ENCODE measurements around the gene SRGAP3.

SRGAP3 gene

GRCh38 chr3:9143184-9143583 lies 106.3 kb downstream of the SRGAP3 start:
- DNase-seq (ENCODE audit: low spot score), result no peak

DNA sequence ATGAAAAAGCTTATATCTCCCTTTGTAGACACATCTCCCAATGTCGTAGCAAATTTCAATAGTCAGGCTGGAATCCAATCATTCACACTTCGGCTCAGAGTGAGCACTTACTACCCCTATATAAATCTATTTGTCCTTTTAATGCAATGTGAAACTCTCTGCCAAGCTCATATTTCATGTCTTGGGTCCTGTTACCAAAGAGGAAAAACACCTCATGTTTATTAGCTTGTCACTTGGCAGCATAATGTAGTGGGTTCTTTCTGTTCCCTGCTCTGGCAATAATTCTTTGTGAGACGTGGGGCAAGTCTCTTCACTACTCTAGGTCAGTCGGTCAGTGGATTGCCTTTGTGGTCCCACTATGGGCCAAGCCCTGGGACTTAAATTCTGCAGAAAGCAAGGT lies 107.1 kb downstream of the SRGAP3 start:
- DNase-seq (ENCODE audit: low spot score), result no peak

DNA sequence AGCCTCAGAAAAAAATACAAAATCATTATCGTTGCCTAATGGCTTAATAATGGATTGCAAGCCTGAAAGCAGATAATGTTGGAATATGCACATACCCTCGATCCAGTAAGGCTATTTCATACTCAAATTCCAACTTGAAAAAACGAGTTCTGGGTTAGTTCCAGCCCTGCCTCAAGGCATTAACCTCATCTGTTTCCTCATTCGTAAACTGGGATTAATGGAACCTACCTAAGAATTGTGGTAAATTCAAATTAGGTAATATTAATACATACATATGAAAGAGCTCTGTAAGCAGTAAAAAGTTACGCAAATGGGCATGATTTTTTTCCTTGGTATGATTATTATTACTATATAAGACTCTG lies 107.5 kb downstream of the SRGAP3 start:
- no peak for DNase-seq (ENCODE audit: low spot score)

GRCh38 chr3:9139366-9139765 lies 110.1 kb downstream of the SRGAP3 start:
- no peak for DNase-seq (ENCODE audit: low spot score)

DNA sequence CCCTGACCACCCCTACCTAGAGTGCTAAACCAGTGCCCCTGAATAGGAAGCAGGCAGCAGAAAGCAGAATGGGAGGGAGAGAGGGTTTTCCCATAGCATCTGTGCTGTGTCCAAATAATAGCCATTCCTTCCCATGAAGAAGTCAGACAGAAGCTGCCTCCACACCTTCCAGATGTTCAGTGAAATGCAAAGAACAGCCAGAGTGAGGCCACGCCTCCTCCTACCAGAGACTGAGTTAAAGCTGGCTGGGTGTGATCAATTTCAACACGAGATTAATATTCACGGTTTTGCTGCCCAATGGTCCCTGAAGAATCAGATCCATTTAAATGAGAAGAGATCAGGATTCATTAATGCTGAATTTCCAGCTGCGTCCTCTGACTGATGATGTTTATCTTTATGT lies 111.8 kb downstream of the SRGAP3 start:
- no peak for DNase-seq (ENCODE audit: low spot score)

DNA sequence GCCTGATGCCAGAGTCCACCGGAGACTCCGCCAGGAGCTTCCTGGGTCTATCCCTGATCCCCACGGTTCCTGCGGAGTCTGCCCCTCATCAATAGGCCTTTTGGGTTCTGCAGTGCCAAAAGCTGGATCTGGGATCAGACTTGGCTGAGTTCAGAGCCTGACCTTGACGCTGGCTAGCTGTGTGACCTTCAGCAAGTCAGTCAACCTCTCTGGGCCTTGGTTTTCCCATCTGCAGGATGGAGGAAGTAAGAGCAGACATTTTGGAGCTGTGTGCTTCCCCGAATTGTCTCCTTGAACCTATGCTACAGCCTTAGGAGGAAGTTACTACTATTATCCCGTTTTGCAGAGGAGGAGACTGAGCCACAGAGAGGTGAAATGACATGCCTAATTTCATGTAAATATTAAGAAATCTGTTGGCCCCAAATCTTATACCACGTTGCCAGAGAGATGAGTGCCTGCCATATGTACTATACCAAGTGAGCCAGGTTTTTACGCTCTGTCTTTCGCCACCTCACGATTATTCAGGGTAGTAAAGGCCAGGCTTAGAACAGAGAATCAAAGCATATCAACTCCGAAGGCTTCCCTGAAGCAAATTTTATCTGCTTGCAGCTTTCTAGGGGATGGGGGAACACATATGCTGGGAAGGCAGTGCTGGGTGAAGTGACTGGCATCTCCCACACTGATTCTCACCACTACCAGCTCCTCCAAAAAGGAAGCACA lies 112.5 kb downstream of the SRGAP3 start:
- no peak for DNase-seq (ENCODE audit: low spot score)

DNA sequence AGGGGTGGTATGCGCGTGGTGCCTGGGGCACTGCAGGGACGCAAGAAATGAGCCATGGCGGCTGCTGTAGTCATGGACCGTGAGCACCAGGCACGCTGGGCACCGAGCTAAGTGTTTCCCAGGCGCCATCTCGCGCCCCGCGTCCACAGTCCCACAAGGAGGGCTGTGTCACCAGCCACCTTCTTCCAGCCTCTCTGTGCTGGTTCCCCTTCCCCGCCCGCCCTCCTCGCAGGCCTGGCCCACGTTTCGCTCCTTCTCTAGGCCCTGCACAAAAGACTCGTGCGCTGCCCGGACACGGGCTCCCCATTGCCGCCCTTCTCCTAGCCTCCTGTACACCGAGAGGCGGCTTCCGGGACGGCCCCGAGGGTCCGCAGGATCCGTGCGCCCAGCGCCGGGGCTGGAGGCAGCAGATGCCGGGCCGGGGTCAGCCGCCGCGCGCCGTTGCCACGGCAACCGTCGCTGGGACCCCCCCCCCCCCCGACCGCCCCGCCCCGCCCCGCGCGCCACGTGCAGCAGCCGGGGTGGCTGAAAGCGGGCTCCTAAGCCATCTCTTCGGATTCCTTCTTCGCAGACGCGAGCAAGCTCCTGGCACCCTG lies 113.4 kb downstream of the SRGAP3 start:
- DNase-seq (ENCODE audit: low spot score), result no peak

- no peak for DNase-seq (ENCODE audit: low spot score)
Observed at GRCh38 chr3:9135526-9135925, 113.9 kb downstream of the SRGAP3 start.

DNA sequence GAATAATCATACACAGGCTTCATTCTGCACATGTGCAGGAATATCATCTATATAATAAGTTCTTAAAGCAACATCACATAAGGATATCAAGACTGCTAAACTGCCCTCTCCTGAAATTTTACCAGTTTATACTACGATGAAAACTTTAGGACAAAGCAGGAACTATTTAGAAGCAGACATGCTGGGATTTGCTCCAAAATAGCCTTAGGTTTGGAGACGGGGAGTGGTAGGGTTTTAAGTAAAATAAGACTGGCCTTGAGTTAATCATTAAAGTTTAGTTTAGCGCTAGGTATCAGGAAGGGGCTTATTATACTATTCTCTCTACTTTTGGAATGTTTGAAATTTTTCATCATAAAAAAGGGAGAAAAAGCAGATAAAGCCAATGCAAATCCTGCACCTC lies 115.8 kb downstream of the SRGAP3 start:
- no peak for DNase-seq (ENCODE audit: low spot score)

DNA sequence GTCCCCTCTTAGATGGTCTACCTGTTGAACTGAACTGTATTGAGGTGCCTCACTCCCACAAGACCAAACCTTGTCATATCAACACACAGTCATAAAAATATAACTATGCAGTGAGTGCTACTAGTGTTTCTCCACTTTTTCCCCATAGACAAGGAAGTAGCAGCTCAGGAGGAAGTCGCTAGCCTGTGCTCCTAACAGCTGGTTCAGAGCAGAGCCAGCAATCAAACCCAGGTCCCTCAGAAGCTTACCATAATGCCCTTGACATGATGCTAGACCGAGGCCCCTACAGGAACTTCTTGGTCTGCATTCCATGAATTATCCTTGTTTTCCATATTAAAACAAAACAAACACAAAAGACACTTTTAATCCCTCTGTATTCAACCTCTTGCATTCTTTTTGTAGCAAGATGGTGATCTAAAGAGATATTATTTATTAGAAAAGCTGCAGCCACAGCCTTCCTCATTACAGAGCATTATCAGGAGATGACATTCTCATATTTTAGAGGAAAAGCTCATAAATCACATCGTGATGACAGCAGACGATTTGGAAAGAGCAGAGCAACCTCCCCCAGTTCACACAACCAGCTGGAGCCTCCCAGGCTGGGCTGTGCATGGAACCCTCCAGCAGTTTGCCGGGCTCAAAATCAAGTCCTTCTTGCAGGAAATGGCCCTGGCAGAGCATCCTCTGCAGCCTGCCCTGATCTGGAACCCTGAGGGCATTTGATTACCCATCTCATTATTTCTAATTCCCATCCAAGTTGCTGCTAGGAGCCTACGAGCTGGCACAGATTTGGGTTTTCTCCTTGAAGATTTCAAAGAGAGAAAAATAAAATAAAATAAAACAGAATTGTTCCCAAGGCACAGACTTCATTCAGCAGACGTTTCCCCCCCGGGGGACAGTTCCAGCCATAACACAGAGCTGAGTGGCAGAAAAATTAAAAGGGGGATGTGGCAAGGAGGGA lies 118.8 kb downstream of the SRGAP3 start:
- DNase-seq (ENCODE audit: low spot score), result no peak

GRCh38 chr3:9129365-9129764 lies 120.1 kb downstream of the SRGAP3 start:
- no peak for DNase-seq (ENCODE audit: low spot score)

- DNase-seq (ENCODE audit: low spot score), result no peak
Observed at GRCh38 chr3:9125278-9125951, 124.0 kb downstream of the SRGAP3 start.

DNA sequence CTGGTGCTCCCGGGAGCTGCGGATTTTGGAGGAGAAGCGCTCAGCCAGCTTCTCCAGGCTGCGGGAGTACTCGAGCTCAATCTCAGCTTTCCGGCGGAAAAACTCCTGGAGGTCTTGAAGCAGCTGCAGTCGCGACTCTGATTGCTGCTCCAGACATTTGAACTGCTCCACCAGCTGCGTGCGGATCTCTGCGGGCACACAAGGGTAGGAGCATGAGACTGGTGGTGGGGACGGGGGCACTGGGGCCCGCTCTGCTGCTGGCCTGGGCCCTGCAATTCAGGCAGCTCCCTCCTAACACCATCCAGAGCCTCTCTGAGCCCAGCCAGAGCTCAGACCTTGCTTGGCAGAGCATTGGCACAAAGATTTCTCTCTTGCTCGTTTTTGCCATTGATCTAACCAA lies 124.7 kb downstream of the SRGAP3 start:
- DNase-seq (ENCODE audit: low spot score), result no peak

- no peak for DNase-seq (ENCODE audit: low spot score)
Observed at GRCh38 chr3:9123840-9124239, 125.6 kb downstream of the SRGAP3 start.

- no peak for DNase-seq (ENCODE audit: low spot score)
Observed at GRCh38 chr3:9122732-9123364, 126.6 kb downstream of the SRGAP3 start.

- DNase-seq (ENCODE audit: low spot score), result no peak
Observed at GRCh38 chr3:9121366-9122001, 128.0 kb downstream of the SRGAP3 start.

DNA sequence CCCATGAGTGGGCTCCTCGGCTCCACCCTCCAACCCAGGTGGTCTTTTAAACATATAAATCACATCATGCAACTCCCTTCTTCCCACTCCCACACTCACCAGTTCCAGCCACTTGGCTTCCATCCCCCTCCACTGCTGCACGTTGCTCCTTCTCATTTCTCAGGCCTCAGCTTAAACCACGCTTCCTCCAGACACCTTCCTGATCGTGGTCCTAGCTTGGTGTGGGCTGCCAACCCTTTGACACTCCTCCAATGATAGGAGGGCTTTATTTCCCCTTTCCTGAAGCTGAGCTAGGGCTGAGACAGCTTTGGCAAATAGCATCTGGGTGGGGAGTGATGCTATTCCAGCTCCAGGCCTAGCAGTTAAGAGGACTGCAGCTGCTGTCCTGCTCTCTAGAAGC lies 130.1 kb downstream of the SRGAP3 start:
- DNase-seq (ENCODE audit: low spot score), result no peak

- DNase-seq (ENCODE audit: low spot score), result no peak
Observed at GRCh38 chr3:9118222-9118621, 131.2 kb downstream of the SRGAP3 start.

- no peak for DNase-seq (ENCODE audit: low spot score)
Observed at GRCh38 chr3:9117220-9117619, 132.2 kb downstream of the SRGAP3 start.

GRCh38 chr3:9116336-9116735 lies 133.1 kb downstream of the SRGAP3 start:
- DNase-seq (ENCODE audit: low spot score), result no peak

GRCh38 chr3:9115336-9115735 lies 134.1 kb downstream of the SRGAP3 start:
- DNase-seq (ENCODE audit: low spot score), result no peak

Measured in CD4-positive, alpha-beta T cell treated with Interleukin-15 for 4 hours (primary cell).